Measurements from ENCODE around the gene RSPH4A.

GRCh38 chr6:116578335-116578734 lies 37.9 kb upstream of the RSPH4A start:
- no peak for TF ChIP-seq POLR2A (IDR thresholded peaks at IDR 0.05)
- no peak for TF ChIP-seq CTCF (IDR thresholded peaks at IDR 0.05)
